Activated naive CD4-positive, alpha-beta T cell (primary cell): ENCODE data around the gene ANKRD11.
"Not testable (repeated sequence)": the region's sequence is repeated elsewhere in the genome, so short reads cannot be mapped to it uniquely, and the experiment has no call there.

Experiments used
- DNase-seq, 4 experiments: peaks; one replicate each; lab custom pipeline; 2025; lab: John Stamatoyannopoulos, UW

ANKRD11 gene

GRCh38 chr16:89280546-89281188 lies 209.7 kb downstream of the ANKRD11 start:
- no peak for DNase-seq

DNA sequence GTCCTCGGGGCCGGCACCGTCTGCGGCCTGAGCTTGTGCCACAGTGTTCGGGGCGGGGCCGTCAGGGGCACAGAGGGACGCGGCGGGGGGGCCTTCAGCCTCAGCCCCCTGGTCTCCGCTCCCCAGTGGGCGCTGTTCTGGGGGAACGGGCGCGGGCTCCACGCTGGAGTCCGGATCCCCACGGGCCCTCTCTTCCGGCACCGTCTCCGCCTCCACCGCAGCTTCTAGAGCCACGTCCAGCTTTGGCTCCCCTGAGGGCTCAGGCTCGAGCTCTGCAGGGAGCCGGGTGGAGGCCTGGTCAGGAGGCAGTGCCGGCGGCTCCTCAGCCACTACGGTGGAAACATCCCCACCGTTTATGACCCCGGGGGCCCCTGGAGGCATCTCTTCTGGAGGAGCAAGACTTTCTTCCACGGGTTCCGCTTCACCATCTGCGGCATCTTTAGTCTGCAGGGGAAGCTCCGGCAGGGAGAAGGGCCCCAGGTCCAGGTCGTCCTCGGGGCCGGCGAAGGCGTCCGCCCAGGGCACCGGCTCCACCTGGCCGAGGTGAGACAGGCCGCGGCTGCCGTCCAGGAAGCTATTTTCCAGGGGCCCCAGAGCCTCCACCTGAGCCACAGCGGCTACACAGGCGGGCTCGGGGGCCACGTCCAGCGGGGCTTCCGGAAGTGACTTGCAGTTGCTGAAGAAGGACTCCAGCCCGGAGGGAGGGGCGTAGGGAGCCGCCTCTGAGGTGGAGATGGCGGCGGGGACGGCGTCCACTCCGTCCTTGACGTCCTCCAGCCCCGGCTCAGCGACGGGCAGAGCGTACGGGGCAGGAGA lies 210.5 kb downstream of the ANKRD11 start:
- no peak for DNase-seq

GRCh38 chr16:89278441-89279240 lies 211.7 kb downstream of the ANKRD11 start:
- no peak for DNase-seq

DNA sequence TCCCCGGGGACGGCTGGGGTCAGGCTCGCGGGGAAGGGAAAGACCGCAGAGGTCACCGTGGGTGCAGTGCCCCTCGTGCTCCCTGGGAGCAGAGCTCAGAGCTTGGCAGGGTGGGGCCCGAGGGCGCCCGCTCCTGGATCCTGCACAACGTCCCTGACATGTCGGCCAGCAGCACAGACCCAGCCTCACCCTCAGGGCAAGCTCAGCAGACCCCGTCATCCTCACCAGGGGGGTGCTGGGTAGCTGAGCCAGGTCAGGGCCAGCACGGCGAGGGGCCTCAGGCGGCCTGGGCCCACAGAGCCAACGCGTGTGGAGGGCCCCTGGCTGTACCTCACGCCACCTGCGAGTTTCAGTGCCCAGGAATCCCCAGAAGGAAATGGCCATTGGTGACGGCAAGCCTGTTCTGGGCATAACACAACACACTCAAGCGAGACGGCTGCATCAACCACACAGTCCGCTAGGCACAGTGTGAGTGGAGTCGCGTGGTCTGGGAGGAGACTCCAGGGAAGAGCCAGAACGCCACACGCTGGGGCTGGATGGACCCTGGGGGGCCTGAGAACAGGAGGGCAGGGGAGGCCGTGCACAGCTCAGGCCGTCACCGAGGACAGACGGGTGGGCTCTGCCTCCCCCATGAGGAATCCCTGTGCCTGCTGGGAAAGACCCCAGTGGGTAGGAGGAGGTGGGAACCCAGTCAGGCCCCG lies 212.6 kb downstream of the ANKRD11 start:
- no peak for DNase-seq

GRCh38 chr16:89277049-89277448 lies 213.3 kb downstream of the ANKRD11 start:
- DNase-seq, result no peak

DNA sequence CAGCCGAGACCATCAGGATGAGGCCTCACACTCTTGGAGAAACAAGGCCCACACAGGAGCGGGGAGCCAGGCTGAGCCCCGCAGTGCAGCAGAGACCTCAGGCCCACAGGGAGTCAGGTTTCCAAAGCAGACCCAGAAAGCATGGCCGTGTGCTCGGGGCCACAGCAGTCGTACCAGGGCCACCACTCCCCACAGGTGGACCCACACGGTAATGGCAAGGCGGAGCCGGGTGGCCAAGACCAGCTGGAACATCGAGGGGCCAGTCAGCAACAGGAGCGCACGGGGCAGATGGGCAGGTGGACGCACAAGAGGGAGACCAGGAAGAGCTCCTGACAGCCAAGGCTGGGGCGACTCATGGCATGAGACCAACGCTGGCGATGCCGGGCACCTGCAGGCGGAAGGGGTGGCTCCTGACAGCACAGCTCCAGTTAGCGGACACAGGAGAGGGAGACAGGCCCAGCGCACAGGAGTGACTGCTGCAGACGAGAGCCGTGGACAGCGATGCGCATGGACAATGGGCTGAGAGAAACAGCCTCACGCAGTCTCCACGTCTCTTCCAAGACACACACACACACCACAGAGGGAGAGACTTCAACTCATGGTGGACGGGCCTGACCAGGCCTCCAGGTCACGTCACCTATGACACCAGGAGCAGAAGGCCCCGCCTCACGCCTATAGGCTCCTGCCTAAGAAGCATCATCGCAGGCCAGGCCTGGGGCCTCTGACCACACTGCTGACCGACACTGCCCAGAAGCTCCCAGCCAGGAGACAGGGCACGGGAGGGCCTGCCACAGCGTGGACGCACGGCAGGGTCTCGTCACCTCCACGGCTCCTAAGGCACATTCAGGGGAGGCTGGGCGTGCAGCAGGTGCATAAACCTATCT lies 214.3 kb downstream of the ANKRD11 start:
- DNase-seq, result no peak

- DNase-seq, result no peak
Observed at GRCh38 chr16:89275284-89275584, 215.1 kb downstream of the ANKRD11 start.

DNA sequence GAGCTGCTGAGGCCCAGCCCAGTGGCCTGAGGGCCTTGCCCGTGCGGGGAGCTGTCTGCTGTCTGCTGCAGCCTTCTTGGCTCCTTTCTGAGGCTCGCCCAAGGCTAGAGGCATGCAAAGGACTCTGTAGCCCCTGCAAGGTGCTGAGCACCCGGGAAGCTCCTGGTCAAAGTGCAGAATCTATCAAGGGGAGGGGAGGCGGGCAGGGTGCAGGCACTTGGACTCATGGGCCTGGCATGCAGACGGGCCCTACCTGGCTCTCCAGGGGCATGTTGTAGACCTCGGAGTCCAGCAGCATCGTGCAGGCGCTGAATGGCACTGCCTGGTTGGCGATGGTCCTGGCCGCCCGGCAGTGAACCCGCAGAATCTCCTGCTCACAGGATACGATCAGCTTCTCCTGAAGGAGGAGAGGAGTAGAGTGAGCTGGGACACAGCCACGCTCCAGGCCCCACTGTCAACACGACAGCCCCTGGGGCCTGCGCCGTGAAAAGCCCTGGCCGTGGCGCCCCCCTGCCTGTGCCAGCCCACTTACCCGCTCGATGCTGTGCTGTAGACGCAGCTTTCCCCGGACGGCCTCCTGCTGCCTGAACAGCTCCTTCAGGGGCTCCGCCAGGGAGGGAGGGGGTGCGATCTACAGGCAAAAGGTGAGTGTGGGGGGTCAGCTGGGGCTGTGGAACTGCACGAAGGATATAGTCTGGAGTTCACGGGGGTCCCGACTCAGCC lies 215.6 kb downstream of the ANKRD11 start:
- no peak for DNase-seq

DNA sequence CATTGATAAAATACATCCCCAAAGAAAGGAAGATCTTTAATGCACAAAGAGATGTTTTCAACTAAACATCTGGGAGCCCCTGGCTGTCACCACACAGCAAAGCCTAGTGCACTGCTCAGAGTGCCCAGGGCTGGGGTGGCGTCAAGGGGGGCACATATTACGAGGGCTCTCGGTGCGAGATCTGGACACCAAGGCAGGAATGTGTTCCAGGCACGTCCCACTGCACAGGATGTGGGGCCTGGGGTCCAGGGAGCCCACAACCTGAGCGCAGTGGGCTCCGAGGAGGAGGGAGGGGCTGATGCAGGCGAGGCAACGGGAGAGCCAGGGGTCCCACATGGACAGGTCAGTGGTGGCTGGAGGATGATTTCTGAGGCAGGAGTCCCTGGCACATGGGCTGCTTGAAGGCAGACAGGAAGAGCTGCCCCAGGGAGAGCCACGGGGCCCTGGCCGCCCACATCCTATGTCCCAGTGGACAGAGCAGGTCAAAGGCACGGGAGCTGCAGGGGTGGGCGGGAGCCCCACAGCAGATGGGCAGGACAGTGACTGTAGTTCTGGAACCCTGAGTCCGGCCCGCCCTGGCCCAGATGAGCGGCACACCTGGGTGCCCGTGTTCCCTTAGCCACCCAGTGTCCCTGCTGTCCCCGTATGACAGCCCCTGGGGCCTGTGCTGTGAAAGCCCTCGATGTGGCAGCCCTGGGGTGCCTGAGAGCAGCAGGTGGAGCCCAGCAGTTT lies 216.5 kb downstream of the ANKRD11 start:
- no peak for DNase-seq

DNA sequence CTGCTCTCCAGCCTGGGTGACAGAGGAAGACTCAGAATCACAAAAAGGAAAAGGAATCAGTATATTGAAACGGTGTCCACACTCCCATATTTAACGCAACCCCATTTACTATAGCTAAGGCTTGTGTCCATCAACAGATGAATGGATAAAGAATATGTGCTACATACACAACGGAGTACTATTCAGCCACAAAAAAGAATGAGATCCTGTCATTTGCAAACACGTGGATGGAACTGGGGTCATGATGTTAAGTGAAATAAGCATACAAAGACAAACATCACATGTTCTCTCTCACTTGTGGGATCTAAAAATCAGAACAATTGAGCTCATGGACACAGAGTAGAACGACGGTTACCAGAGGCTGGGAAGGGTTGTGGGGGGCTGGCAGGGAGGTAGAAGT lies 217.7 kb downstream of the ANKRD11 start:
- DNase-seq, result no peak

DNA sequence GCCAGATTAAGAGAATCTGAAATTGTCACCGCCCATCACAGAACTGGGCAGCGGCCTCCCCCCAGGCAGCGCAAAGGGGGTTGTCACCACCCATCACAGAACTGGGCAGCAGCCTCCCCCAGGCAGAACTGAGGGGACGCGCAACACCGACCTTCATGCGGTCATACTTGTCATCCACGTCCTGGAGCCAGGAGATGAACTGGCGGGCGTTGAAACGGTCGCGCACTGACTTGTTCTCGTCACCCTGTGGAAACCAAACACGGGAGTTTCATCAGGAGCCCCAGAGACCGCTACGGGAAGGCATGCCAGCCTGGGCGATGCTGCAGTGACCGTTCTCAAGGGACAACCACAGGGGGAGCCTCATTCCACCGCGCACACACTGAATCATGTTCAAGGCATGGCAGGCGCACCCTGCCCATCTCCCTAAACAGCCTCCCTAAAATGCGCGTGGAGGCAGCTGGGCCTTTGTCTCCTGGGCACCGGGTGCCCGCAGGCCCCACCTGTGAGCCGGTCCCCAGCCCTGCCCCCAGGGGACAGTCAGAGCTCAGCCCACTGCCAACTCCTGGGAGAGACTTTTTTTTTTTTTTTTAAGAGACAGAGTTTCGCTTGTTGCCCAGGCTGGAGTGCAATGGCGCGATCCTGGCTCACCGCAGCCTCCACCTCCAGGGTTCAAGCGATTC lies 219.6 kb downstream of the ANKRD11 start:
- no peak for DNase-seq

GRCh38 chr16:89269805-89270665 lies 220.3 kb downstream of the ANKRD11 start:
- no peak for DNase-seq

- DNase-seq, result no peak
Observed at GRCh38 chr16:89268987-89269735, 221.2 kb downstream of the ANKRD11 start.

DNA sequence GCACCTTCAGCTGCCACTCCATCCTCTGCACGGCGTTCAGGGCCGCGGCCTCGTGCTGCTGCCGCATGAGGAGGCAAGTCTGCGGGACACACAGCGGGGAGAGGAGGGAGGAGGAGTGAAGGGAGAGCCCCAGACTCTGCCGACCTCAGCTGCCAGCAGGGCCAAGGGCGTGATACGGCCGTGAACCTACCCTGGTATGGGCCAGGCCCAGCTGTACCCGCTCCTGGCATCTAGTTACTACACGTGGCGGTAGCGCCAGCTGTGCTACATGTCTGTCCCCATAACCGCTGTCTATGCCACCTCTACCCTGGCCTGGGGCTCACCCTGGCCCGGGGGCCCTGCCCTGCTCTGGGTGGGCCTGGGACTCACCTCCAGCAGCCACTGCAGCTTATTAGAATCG lies 221.8 kb downstream of the ANKRD11 start:
- no peak for DNase-seq

- not testable (repeated sequence) for DNase-seq
Observed at GRCh38 chr16:89267746-89268145, 222.6 kb downstream of the ANKRD11 start.

GRCh38 chr16:89266521-89267134 lies 223.7 kb downstream of the ANKRD11 start:
- DNase-seq, result no peak

GRCh38 chr16:89265647-89266046 lies 224.7 kb downstream of the ANKRD11 start:
- DNase-seq, result no peak
